Pancreas (tissue), 10 donors: ENCODE results near the gene REG3G. TPM values are rescaled to one million over a fixed set of nuclear protein-coding genes. Genes with fewer than 3 reads are reported as not detected.

Experiments used
- ATAC-seq, 4 donors: fragments of 200-7000 bp; cut with Tn5 transposase; one replicate each; pipeline versions ENCODE4 v1.8.0 to v1.9.1; 2020; ENCODE audit warnings: mild to moderate bottlenecking in 4 of 4, moderate library complexity in 4 of 4
- DNase-seq, 6 donors: peaks; one replicate each; pipeline ENCODE4 v3.0.0-alpha.2; 2020
- FAIRE-seq: peaks from 2 replicates; lab custom pipeline; 2012; peaks lifted over from hg19 to GRCh38; lab: Jason Lieb, UNC
- H3K27ac ChIP-seq, 4 donors: fragments of 200-600 bp; sonication (generic); 1 replicate in 3 of 4; 2 replicates in 1 of 4; pipeline versions ENCODE4 v1.5.0 to v1.8.0; 2020
- H3K27me3 ChIP-seq, 4 donors: fragments of 200-600 bp; one replicate each; pipeline ENCODE4 v1.8.0; 2021
- H3K36me3 ChIP-seq, 3 donors: fragments of 200-600 bp; sonication (generic) in 1 of 3; one replicate each; pipeline versions ENCODE4 v1.5.0 to v1.8.0; 2020 to 2021
- H3K4me1 ChIP-seq, 3 donors: fragments of 200-600 bp; one replicate each; pipeline ENCODE4 v1.8.0; 2021
- H3K4me3 ChIP-seq, 4 donors: fragments of 200-600 bp; sonication (generic) in 2 of 4; one replicate each; pipeline versions ENCODE4 v1.5.0 to v1.8.0; 2020 to 2021
- H3K9me3 ChIP-seq, 4 donors: fragments of 200-600 bp; one replicate each; pipeline ENCODE4 v1.8.0; 2021
- CTCF ChIP-seq, 4 donors: fragments of 200-600 bp; sonication (generic) in 3 of 4; IDR thresholded peaks; one replicate each; pipeline versions ENCODE4 v1.5.0 to v1.8.0; 2021; ENCODE audit warnings: antibody characterized with exemption in 4 of 4
- WGBS, 2 donors: extraction: QIAGEN DNeasy Blood & Tissue Kit; methylation state at CpG; one replicate each; pipeline ENCODE4 v1.1.7; 2013; 5-methylcytosine and 5-hydroxymethylcytosine counted together
- intact Hi-C, 3 donors: fragments of 100-400 bp; cut with DNase I; formaldehyde crosslinking; loops; one replicate each; pipeline versions ENCODE4 v1.11.1 to v1.14.2; 2022
- polyA plus RNA-seq, 2 donors: library from polyadenylated mRNA; stranded (reverse); fragments of 200-250 nt; gene quantifications; one replicate each; pipeline ENCODE4 v1.2.3, GENCODE V29; 2013
- total RNA-seq, 6 donors: library from RNA; stranded (reverse); fragmentation: NEBNext Ultra II Directional in 4 of 6; extraction: Animal tissue kit (Norgen Biotek cat#: 25700) in 4 of 6; gene quantifications; one replicate each; pipeline versions ENCODE4 v1.2.1 to v1.2.4, GENCODE V29; 2021 to 2023
- donor health status: healthy with polysubstance abuse.
- donor health status: DM: no; HTN: no; CAD: no; lungs with moderate emphysema.
- donor health status: DM: no; HTN: no; CAD: no.
- donor health status: control.
- donor health status: control.
- donor health status: Bipolar disorder and iron deficiency.
- donor health status: DM: yes; HTN: yes; CAD: no.
- donor health status: DM: no; HTN: no; CAD: no.
- donor health status: DM: no; HTN: no; CAD: no.
- donor health status: DM: yes; HTN: yes; CAD: no.

Gene REG3G
- total and polyA plus RNA-seq, 8 donors: 46.6 to 5,387 (median 1,125) TPM

- ATAC-seq (peak; percentile 71 to 84 (median 74)), FAIRE-seq (no peak), DNase-seq (peak in 2 of 6 donors; percentile 27 to 53)
- 9 to 10% methylated on average over 11 of the region's 11 CpGs for WGBS, 2 donors
- H3K4me3 ChIP-seq: peak overlapping the region in 3 of 4 donors; percentile 24 to 51 (median 45)
- H3K4me1 ChIP-seq: peaks cover 0 to 2% (median 0%) of the 10 kb centered on the region in 3 donors
- peak overlapping the region in 2 of 4 donors; percentile 33 to 53 for H3K27ac ChIP-seq
- no peaks in the 10 kb centered on the region for H3K36me3 ChIP-seq
- TF ChIP-seq CTCF (IDR thresholded peaks at IDR 0.05): peak in 3 of 4 donors; percentile 22 to 27 (median 26)
- H3K27me3 ChIP-seq: peaks cover 0 to 3% (median 0%) of the 10 kb centered on the region in 4 donors
- H3K9me3 ChIP-seq: no peaks in the 10 kb centered on the region
- intact Hi-C loops: no loop called here
Observed at GRCh38 chr2:78992451-78992806, 33.1 kb upstream of the REG3G start.

- FAIRE-seq (no peak), ATAC-seq (peak; percentile 86 to 92 (median 87)), DNase-seq (peak; percentile 59 to 80 (median 75))
- Histone ChIP-seq H3K27ac (peak overlapping the region in 2 of 4 donors; percentile 33 to 53), H3K9me3 (no peaks in the 10 kb centered on the region), H3K27me3 (peaks cover 0 to 3% (median 0%) of the 10 kb centered on the region in 4 donors), H3K4me1 (peaks cover 0 to 2% (median 0%) of the 10 kb centered on the region in 3 donors), H3K4me3 (peak overlapping the region in 3 of 4 donors; percentile 24 to 51 (median 45)), H3K36me3 (no peaks in the 10 kb centered on the region)
- WGBS, 2 donors: 2 to 3% methylated on average over 45 of the region's 45 CpGs
- TF ChIP-seq CTCF (IDR thresholded peaks at IDR 0.05): no peak
- intact Hi-C loops: no loop called here
Observed at GRCh38 chr2:78992807-78993517, 32.5 kb upstream of the REG3G start.

DNA sequence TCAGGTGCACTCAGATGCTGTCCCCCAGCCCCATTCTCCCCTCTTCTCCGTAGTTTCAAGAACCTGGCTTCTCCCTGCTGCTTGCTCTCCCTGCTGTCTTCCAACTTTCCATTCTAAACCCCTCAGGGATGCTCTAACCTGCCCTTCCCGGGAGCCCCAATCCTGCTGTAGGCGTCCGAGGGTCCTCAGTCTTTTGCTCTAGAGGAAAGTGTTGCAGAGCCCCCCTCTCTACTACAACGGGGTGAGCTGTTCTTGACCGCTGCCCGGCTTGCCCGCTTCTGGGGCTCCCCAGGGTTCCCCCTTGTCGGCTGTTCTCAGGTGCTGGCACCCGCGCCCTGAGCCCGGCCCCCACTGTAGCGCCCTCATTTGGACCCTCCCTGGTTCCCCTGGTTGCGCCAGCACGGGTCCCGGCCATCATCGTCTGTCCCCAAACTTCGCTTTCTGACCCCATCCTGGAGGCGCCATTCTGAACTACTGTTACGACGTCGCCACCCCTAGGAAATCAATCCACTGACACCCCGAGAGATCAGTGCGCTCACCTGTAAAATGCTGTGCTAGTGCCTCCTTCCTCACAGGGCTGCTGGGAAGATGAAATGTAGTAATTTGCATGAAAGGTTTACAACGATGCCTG, 31.9 kb upstream of the REG3G start:
- no peaks in the 10 kb centered on the region for H3K9me3 ChIP-seq
- H3K27me3 ChIP-seq: peaks cover 0 to 3% (median 0%) of the 10 kb centered on the region in 4 donors
- no peak for FAIRE-seq
- peak in 1 of 6 donors; percentile 78 for DNase-seq
- H3K36me3 ChIP-seq: no peaks in the 10 kb centered on the region
- peaks cover 0 to 2% (median 0%) of the 10 kb centered on the region in 3 donors for H3K4me1 ChIP-seq
- WGBS, 2 donors: 65 to 70% methylated on average over 25 of the region's 25 CpGs
- TF ChIP-seq CTCF (IDR thresholded peaks at IDR 0.05): no peak
- intact Hi-C loops: no loop called here
- H3K27ac ChIP-seq: peak overlapping the region in 2 of 4 donors; percentile 33 to 53
- ATAC-seq: no peak
- H3K4me3 ChIP-seq: peak overlapping the region in 2 of 4 donors; percentile 45 to 51

DNA sequence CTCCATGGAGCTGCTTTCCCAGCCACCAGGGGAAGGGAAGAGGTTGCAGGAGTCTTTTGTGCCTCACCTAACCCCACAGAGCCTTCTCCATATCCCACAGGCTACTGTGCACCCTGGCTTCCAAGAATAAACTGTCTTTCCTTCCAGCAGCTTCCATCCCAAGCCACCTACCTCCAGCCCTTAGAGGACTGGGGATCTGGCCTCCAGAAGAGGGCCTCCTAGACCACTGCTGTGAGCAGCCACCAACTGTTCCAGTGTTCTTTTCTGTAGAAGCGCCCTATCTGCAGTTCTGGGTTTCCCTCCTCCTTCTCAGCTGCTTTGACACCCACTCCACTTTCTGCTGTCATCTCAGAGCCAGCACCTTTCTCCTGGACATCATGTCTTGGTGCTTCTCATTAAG, 30.7 kb upstream of the REG3G start:
- H3K4me1 ChIP-seq: peaks cover 0 to 5% (median 1%) of the 10 kb centered on the region in 3 donors
- ATAC-seq: peak in 2 of 4 donors; percentile 53 to 64
- 56 to 58% methylated on average over 1 of the region's 1 CpG for WGBS, 2 donors
- TF ChIP-seq CTCF (IDR thresholded peaks at IDR 0.05): no peak
- no peak overlapping the region for H3K4me3 ChIP-seq
- no peaks in the 10 kb centered on the region for H3K36me3 ChIP-seq
- peaks cover 0 to 3% (median 0%) of the 10 kb centered on the region in 4 donors for H3K27me3 ChIP-seq
- intact Hi-C loops: no loop called here
- DNase-seq: no peak
- FAIRE-seq: no peak
- H3K9me3 ChIP-seq: no peaks in the 10 kb centered on the region
- peak overlapping the region in 1 of 4 donors; percentile 30 for H3K27ac ChIP-seq
